Measurements from ENCODE around the gene TRIM26.
"Not testable (repeated sequence)": the region's sequence is repeated elsewhere in the genome, so short reads cannot be mapped to it uniquely, and the experiment has no call there.

- not testable (repeated sequence) for TF ChIP-seq CTCF (IDR thresholded peaks at IDR 0.05); POLR2AphosphoS5 (IDR thresholded peaks at IDR 0.05; ENCODE audit: low read depth, low read length); REST (IDR thresholded peaks at IDR 0.05; ENCODE audit: insufficient read depth in 1 of 2, low read depth in 2 of 2, low read length in 1 of 2); TCF7L2 (IDR thresholded peaks at IDR 0.05; ENCODE audit: low read depth, low read length); SIN3A (IDR thresholded peaks at IDR 0.05; ENCODE audit: borderline replicate concordance, insufficient read depth, low read depth, low read length)
Measured at GRCh38 chr6:30140240-30140639, 73.0 kb downstream of the TRIM26 start.

Measured in Panc1 (cell line).